Panc1 (cell line): ENCODE results near the gene NALCN. TPM values are rescaled to one million over a fixed set of nuclear protein-coding genes. Genes with fewer than 3 reads are reported as not detected.

Experiments used
- ATAC-seq: fragments of 200-7000 bp; cut with Tn5 transposase; 2 replicates; pipeline ENCODE4 v1.9.1; 2020; ENCODE audit warnings: mild to moderate bottlenecking, moderate library complexity
- BruUV-seq: library from RNA; stranded (reverse); fragments of 400-500 nt; replicated peaks from 2 replicates; lab custom pipeline; 2021; lab: Mats Ljungman, UMichigan
- CTCF ChIA-PET: fragments of 300-600 bp; sonication (Branson Sonifier 250); formaldehyde crosslinking; loops from one replicate; lab custom pipeline; 2022; ENCODE audit warnings: antibody characterized with exemption; lab: Charles Lee
- POLR2A ChIA-PET: fragments of 300-600 bp; sonication (Branson Sonifier 250); formaldehyde crosslinking; loops from one replicate; lab custom pipeline; 2022; ENCODE audit warnings: antibody characterized with exemption; lab: Charles Lee
- DNase-seq: peaks from one replicate; pipeline ENCODE4 v3.0.0-alpha.2; 2010; ENCODE audit warnings: low read depth, low spot score
- H3K27ac ChIP-seq: 2 replicates; pipeline ENCODE4 v1.5.1; 2011; ENCODE audit warnings: mild to moderate bottlenecking, low read length, inconsistent platforms
- H3K27me3 ChIP-seq: fragments of 200-500 bp; sonication (Bioruptor generic); 2 replicates; pipeline ENCODE4 v1.6.0; 2014; ENCODE audit warnings: low read length, inconsistent platforms; ENCODE audit not compliant: control insufficient read depth, insufficient read depth
- H3K36me3 ChIP-seq: fragments of 200-500 bp; sonication (Bioruptor generic); 2 replicates; pipeline ENCODE4 v1.5.1; 2014; ENCODE audit warnings: inconsistent platforms, mild to moderate bottlenecking, low read length, moderate library complexity; ENCODE audit not compliant: control insufficient read depth, insufficient read depth
- H3K4me1 ChIP-seq: 2 replicates; pipeline ENCODE4 v1.5.1; 2011; ENCODE audit warnings: inconsistent platforms, mild to moderate bottlenecking, low read length, moderate library complexity; ENCODE audit not compliant: control insufficient read depth, insufficient read depth
- H3K4me3 ChIP-seq, 2 experiments: 2 replicates each; pipeline ENCODE4 v1.5.1; 2011 to 2012; ENCODE audit warnings: low read depth in 2 of 2, low read length in 2 of 2, mild to moderate bottlenecking in 2 of 2, inconsistent platforms in 1 of 2, moderate library complexity in 1 of 2
- H3K9me3 ChIP-seq: fragments of 200-500 bp; sonication (Bioruptor generic); 2 replicates; pipeline ENCODE4 v1.5.1; 2014; ENCODE audit warnings: low read depth, mild to moderate bottlenecking, inconsistent platforms, low read length, moderate library complexity; ENCODE audit not compliant: control insufficient read depth, insufficient read depth
- POLR2AphosphoS5 ChIP-seq: IDR thresholded peaks from 2 replicates; pipeline ENCODE4 v1.6.1; 2012; ENCODE audit warnings: mild to moderate bottlenecking, low read depth, low read length, moderate library complexity
- SIN3A ChIP-seq: IDR thresholded peaks from 2 replicates; pipeline ENCODE4 v1.6.1; 2012; ENCODE audit warnings: low read depth, mild to moderate bottlenecking, low read length, moderate library complexity, borderline replicate concordance; ENCODE audit not compliant: insufficient read depth
- TCF7L2 ChIP-seq: IDR thresholded peaks from 2 replicates; pipeline ENCODE4 v1.6.1; 2011; ENCODE audit warnings: mild to moderate bottlenecking, low read depth, low read length, inconsistent platforms
- in situ Hi-C: cut with HindIII; loops from 2 replicates; pipeline ENCODE4 v1.10.0; 2016; ENCODE audit warnings: low sequenced_read_pairs, low pct_unique_long_range_greater_than_20kb
- intact Hi-C: fragments of 100-400 bp; cut with micrococcal nuclease; formaldehyde crosslinking; loops from one replicate; pipeline ENCODE4 v1.10.0; 2022; ENCODE audit not compliant: unreplicated experiment
- total RNA-seq: library from RNA; stranded (reverse); gene quantifications from one replicate; pipeline ENCODE4 v1.2.1, GENCODE V29; 2021; ENCODE audit not compliant: unreplicated experiment
- TF ChIP-seq, protein P1 (sequence below), 2 experiments: IDR thresholded peaks; 2 replicates each; pipeline ENCODE4 v1.6.1; 2011 to 2012; ENCODE audit warnings: low read depth in 2 of 2, control low read depth in 1 of 2, low read length in 1 of 2, mild to moderate bottlenecking in 1 of 2, moderate library complexity in 1 of 2; ENCODE audit not compliant: insufficient read depth in 1 of 2
- TF ChIP-seq, protein P2 (sequence below): fragments of 450-650 bp; IDR thresholded peaks from 2 replicates; pipeline ENCODE4 v1.5.1; 2017; ENCODE audit warnings: mild to moderate bottlenecking

The NALCN gene
- total RNA-seq, 1 experiment from 2014 or later: 10.9 TPM

DNA sequence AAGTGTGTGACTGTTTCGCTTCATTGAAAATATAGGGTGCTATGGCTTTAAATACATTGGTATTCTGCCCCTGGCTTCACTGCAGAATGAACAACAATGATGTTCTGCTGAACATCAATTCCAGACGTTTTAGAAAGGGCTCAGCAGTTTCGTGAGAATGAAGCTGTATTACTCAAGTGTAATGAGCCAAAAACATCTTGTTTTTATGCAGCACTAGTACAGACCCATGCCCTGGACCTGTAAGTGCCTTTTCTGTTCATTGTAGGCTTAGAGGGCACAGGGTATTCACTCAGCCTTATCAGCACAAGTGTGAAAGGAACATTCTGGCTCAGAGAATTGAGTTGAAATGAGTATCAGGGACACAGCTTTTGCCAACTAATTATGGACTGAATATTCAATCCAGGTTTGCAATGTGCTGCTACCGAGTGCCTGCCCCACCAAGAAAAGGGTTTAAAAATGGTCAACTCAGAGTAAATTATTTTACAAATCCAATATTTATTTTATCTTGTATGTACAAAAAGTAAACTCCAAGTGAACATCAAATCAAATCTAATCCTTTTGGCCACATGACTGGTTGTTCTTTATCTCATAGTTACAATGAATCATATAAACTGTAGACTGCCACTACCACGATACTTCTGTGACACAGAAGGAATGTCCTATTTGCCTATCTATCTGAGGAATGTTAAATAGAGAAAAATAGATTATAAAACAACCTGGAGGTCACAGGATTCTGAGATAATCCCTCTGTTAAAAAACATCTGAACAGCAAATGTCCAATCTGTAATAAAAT is 362.8 kb downstream of the NALCN start:
- Histone ChIP-seq H3K4me1 (no peaks in the 10 kb centered on the region), H3K27ac (no peak overlapping the region), H3K4me3 (no peak overlapping the region), H3K9me3 (no peaks in the 10 kb centered on the region), H3K27me3 (no peaks in the 10 kb centered on the region), H3K36me3 (no peaks in the 10 kb centered on the region)
- BruUV-seq: no TSS peak
- in situ Hi-C loops: no loop called here
- DNase-seq (no peak), ATAC-seq (no peak)
- intact Hi-C loops: no loop called here
- TF ChIP-seq, protein P1, sequence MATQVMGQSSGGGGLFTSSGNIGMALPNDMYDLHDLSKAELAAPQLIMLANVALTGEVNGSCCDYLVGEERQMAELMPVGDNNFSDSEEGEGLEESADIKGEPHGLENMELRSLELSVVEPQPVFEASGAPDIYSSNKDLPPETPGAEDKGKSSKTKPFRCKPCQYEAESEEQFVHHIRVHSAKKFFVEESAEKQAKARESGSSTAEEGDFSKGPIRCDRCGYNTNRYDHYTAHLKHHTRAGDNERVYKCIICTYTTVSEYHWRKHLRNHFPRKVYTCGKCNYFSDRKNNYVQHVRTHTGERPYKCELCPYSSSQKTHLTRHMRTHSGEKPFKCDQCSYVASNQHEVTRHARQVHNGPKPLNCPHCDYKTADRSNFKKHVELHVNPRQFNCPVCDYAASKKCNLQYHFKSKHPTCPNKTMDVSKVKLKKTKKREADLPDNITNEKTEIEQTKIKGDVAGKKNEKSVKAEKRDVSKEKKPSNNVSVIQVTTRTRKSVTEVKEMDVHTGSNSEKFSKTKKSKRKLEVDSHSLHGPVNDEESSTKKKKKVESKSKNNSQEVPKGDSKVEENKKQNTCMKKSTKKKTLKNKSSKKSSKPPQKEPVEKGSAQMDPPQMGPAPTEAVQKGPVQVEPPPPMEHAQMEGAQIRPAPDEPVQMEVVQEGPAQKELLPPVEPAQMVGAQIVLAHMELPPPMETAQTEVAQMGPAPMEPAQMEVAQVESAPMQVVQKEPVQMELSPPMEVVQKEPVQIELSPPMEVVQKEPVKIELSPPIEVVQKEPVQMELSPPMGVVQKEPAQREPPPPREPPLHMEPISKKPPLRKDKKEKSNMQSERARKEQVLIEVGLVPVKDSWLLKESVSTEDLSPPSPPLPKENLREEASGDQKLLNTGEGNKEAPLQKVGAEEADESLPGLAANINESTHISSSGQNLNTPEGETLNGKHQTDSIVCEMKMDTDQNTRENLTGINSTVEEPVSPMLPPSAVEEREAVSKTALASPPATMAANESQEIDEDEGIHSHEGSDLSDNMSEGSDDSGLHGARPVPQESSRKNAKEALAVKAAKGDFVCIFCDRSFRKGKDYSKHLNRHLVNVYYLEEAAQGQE (IDR thresholded peaks at IDR 0.05; ENCODE audit: insufficient read depth in 1 of 2, low read depth in 2 of 2, low read length in 1 of 2): no peak
- TF ChIP-seq, protein P2, sequence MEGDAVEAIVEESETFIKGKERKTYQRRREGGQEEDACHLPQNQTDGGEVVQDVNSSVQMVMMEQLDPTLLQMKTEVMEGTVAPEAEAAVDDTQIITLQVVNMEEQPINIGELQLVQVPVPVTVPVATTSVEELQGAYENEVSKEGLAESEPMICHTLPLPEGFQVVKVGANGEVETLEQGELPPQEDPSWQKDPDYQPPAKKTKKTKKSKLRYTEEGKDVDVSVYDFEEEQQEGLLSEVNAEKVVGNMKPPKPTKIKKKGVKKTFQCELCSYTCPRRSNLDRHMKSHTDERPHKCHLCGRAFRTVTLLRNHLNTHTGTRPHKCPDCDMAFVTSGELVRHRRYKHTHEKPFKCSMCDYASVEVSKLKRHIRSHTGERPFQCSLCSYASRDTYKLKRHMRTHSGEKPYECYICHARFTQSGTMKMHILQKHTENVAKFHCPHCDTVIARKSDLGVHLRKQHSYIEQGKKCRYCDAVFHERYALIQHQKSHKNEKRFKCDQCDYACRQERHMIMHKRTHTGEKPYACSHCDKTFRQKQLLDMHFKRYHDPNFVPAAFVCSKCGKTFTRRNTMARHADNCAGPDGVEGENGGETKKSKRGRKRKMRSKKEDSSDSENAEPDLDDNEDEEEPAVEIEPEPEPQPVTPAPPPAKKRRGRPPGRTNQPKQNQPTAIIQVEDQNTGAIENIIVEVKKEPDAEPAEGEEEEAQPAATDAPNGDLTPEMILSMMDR: no peak
- no peak for TF ChIP-seq TCF7L2
- no peak for TF ChIP-seq POLR2AphosphoS5
- no peak for TF ChIP-seq SIN3A
- CTCF ChIA-PET: no interaction called here
- POLR2A ChIA-PET: no interaction called here

DNA sequence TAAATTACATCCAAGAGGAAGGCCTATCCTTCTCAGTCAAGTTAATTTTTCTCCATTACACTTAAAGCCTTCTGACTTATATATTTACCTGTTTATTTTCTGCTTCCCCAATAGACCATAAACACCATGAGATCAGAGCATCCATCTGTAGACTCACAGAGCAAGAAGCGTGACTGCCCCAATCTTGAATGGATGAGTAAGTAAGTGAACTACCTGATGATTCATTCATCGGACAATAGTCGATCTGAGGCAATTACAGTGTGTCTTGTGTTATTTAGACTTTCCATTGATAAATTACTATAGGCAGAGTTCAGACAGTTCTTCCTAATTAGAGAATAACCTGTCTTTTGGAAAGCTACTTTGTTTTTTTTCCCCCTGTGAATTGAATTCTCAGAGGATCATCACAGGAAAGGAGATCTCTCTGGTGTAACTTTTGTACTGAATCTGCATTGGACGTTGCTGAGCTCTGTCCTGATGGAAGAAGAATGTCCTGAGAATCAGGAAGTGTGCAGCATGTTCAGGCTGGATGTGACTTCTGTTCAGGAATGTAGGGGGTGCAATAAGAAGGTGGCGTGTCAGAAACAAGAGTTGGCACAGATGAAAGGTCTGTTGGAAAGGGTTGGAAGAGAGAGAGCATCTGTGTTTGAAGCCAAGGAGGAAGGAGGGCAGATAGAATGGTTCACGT is 367.0 kb downstream of the NALCN start:
- H3K4me3 ChIP-seq: no peak overlapping the region
- ChIA-PET CTCF (no interaction called here), POLR2A (no interaction called here)
- H3K27me3 ChIP-seq: no peaks in the 10 kb centered on the region
- H3K9me3 ChIP-seq: no peaks in the 10 kb centered on the region
- intact Hi-C loops (no loop called here), in situ Hi-C loops (no loop called here)
- TF ChIP-seq TCF7L2 (no peak), POLR2AphosphoS5 (no peak), SIN3A (no peak)
- TF ChIP-seq, protein P1 (IDR thresholded peaks at IDR 0.05; ENCODE audit: insufficient read depth in 1 of 2, low read depth in 2 of 2, low read length in 1 of 2): no peak
- TF ChIP-seq, protein P2: no peak
- no TSS peak for BruUV-seq
- ATAC-seq: no peak
- H3K36me3 ChIP-seq: no peaks in the 10 kb centered on the region
- no peak overlapping the region for H3K27ac ChIP-seq
- no peak for DNase-seq
- no peaks in the 10 kb centered on the region for H3K4me1 ChIP-seq
